PC-3 (cell line): ENCODE measurements around the gene IARS1. TPM values are rescaled to one million over a fixed set of nuclear protein-coding genes. Genes with fewer than 3 reads are reported as not detected.

ENCODE experiments used
- ATAC-seq: fragments of 200-7000 bp; cut with Tn5 transposase; 2 replicates; pipeline ENCODE4 v1.9.1; 2020; ENCODE audit warnings: mild to moderate bottlenecking, moderate library complexity
- BruUV-seq: library from RNA; stranded (reverse); fragments of 400-500 nt; replicated peaks from 2 replicates; lab custom pipeline; 2021; lab: Mats Ljungman, UMichigan
- CTCF ChIA-PET: fragments of 300-600 bp; sonication (Branson Sonifier 250); formaldehyde crosslinking; loops from one replicate; lab custom pipeline; 2022; ENCODE audit warnings: antibody characterized with exemption; lab: Charles Lee
- POLR2A ChIA-PET: fragments of 300-600 bp; sonication (Branson Sonifier 250); formaldehyde crosslinking; loops from one replicate; lab custom pipeline; 2022; ENCODE audit warnings: antibody characterized with exemption; ENCODE audit not compliant: unreplicated experiment; lab: Charles Lee
- DNase-seq: peaks from one replicate; pipeline ENCODE4 v3.0.0-alpha.2; 2015
- H2AFZ ChIP-seq: fragments of 300-600 bp; sonication (generic); 2 replicates; pipeline ENCODE4 v1.6.0; 2016; ENCODE audit warnings: antibody characterized with exemption, low read length
- H3F3A ChIP-seq: fragments of 300-600 bp; sonication (generic); one replicate; pipeline ENCODE4 v1.6.0; 2017; ENCODE audit warnings: antibody characterized with exemption, low read length, control low read depth, mild to moderate bottlenecking; ENCODE audit not compliant: unreplicated experiment
- H3K27ac ChIP-seq: fragments of 300-600 bp; sonication (generic); 2 replicates; pipeline ENCODE4 v1.5.1; 2016; ENCODE audit warnings: mild to moderate bottlenecking, low read length
- H3K27me3 ChIP-seq: fragments of 300-600 bp; sonication (generic); 2 replicates; pipeline ENCODE4 v1.6.1; 2016; ENCODE audit warnings: low read length, mixed read lengths
- H3K36me3 ChIP-seq: fragments of 300-600 bp; sonication (generic); 2 replicates; pipeline ENCODE4 v1.6.1; 2016; ENCODE audit warnings: low read depth, mixed run types, low read length, mixed read lengths
- H3K4me1 ChIP-seq: fragments of 300-600 bp; sonication (generic); 2 replicates; pipeline ENCODE4 v1.5.1; 2016; ENCODE audit warnings: low read length; ENCODE audit not compliant: insufficient read depth
- H3K4me2 ChIP-seq: fragments of 300-600 bp; sonication (generic); 2 replicates; pipeline ENCODE4 v1.6.0; 2016; ENCODE audit warnings: low read length
- H3K4me3 ChIP-seq: fragments of 300-600 bp; sonication (generic); 2 replicates; pipeline ENCODE4 v1.5.1; 2016; ENCODE audit warnings: mild to moderate bottlenecking, low read length, mixed read lengths
- H3K79me2 ChIP-seq: fragments of 300-600 bp; sonication (generic); 2 replicates; pipeline ENCODE4 v1.6.1; 2017; ENCODE audit warnings: low read length, mixed read lengths
- H3K9ac ChIP-seq: fragments of 300-600 bp; sonication (generic); 2 replicates; pipeline ENCODE4 v1.6.0; 2016; ENCODE audit warnings: mild to moderate bottlenecking, low read length
- H3K9me2 ChIP-seq: fragments of 300-600 bp; sonication (generic); replicated peaks from 2 replicates; pipeline ENCODE4 v1.6.1; 2016; ENCODE audit warnings: mixed run types, low read length, mixed read lengths
- H3K9me3 ChIP-seq: fragments of 300-600 bp; sonication (generic); 2 replicates; pipeline ENCODE4 v1.6.1; 2016; ENCODE audit warnings: low read length, mixed read lengths
- H4K20me1 ChIP-seq: fragments of 300-600 bp; sonication (generic); 2 replicates; pipeline ENCODE4 v1.6.1; 2016; ENCODE audit warnings: low read length, mixed read lengths
- EZH2 ChIP-seq: fragments of 300-600 bp; sonication (generic); IDR thresholded peaks from one replicate; pipeline ENCODE4 v1.6.1; 2017; ENCODE audit warnings: antibody characterized with exemption, mild to moderate bottlenecking, low read length; ENCODE audit not compliant: unreplicated experiment
- EZH2phosphoT487 ChIP-seq: fragments of 300-600 bp; sonication (generic); IDR thresholded peaks from 2 replicates; pipeline ENCODE4 v1.6.1; 2018; ENCODE audit warnings: mild to moderate bottlenecking, antibody characterized with exemption, low read length, borderline replicate concordance
- intact Hi-C: fragments of 100-400 bp; cut with micrococcal nuclease; formaldehyde crosslinking; loops from 2 replicates; pipeline ENCODE4 v1.9.0; 2023
- total RNA-seq: library from RNA; depleted of rRNA; stranded (reverse); fragments of >200 nt; gene quantifications from 2 replicates; pipeline ENCODE4 v1.2.3, GENCODE V29; 2014
- TF ChIP-seq, protein P1 (sequence below): fragments of 300-600 bp; sonication (generic); conservative IDR thresholded peaks from 2 replicates; pipeline ENCODE4 v1.5.1; 2017; ENCODE audit warnings: antibody characterized with exemption, low read depth, mild to moderate bottlenecking, low read length

IARS1 gene
- total RNA-seq, 1 experiment from 2014 or later, result 128 TPM

GRCh38 chr9:92292338-92293074 is 991 bp downstream of the IARS1 start:
- Histone ChIP-seq H3K9me3 (no peaks in the 10 kb centered on the region), H3K36me3 (peaks cover 28% of the 10 kb centered on the region; the same call in 1 of the 2 replicates), H3K9ac (peak overlapping the region; percentile 99), H3F3A (no peaks in the 10 kb centered on the region), H3K4me1 (peaks cover 21% of the 10 kb centered on the region), H3K27me3 (no peaks in the 10 kb centered on the region), H2AFZ (peak overlapping the region; percentile 73), H4K20me1 (peaks cover 24% of the 10 kb centered on the region), H3K4me2 (peak overlapping the region; percentile 99), H3K79me2 (peaks cover 68% of the 10 kb centered on the region), H3K27ac (peak overlapping the region; percentile 79), H3K9me2 (no peaks in the 10 kb centered on the region), H3K4me3 (peak overlapping the region; percentile 93)
- ChIA-PET CTCF (interaction anchor here (0.5 kb wide), 1 partner anchor 1876 kb away, joined by 5 read pairs; no protein-coding TSS in a partner anchor), POLR2A (interaction anchor here (0.7 kb wide), 2 partner anchors 18 to 55 kb away, joined by 3 to 4 read pairs; no protein-coding TSS in a partner anchor)
- peak; percentile 36 for DNase-seq
- no TSS peak for BruUV-seq
- intact Hi-C loops, result no loop called here
- ATAC-seq, result peak; percentile 33; the same call in 1 of the 2 replicates
- no peak for TF ChIP-seq EZH2phosphoT487

DNA sequence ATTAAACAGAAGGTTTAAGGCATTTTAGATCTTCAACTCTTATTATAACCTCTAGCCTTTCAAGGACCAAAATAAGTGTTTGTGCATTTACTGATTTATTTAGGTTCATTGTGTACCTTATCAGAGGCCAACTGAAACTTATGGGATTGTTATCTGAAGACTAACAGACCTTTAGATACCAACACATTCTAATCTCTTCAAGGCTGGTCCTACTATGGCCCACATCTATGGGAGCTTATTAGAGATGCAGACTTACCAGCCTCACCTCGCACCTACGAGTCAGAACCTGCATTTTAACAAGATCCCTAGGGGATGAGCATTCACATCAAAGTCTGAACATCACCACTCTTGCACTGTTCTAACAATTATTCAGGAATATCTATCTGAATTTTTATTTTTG is 1.9 kb downstream of the IARS1 start:
- no TSS peak for BruUV-seq
- Histone ChIP-seq H3K9me2 (no peaks in the 10 kb centered on the region), H3K4me1 (peaks cover 21% of the 10 kb centered on the region), H3K36me3 (peaks cover 30% of the 10 kb centered on the region), H3K4me2 (peak overlapping the region; percentile 99), H3K9ac (no peak overlapping the region), H2AFZ (no peak overlapping the region), H3K27me3 (no peaks in the 10 kb centered on the region), H3K79me2 (peaks cover 77% of the 10 kb centered on the region), H3F3A (no peaks in the 10 kb centered on the region), H3K9me3 (no peaks in the 10 kb centered on the region), H4K20me1 (peaks cover 33% of the 10 kb centered on the region), H3K27ac (no peak overlapping the region), H3K4me3 (peak overlapping the region; percentile 93)
- intact Hi-C loops, result no loop called here
- DNase-seq, result no peak
- ChIA-PET CTCF (no interaction called here), POLR2A (interaction anchor here (0.7 kb wide), 2 partner anchors 17 to 55 kb away, joined by 3 to 4 read pairs; no protein-coding TSS in a partner anchor)
- no peak for ATAC-seq
- TF ChIP-seq EZH2, result no peak
- TF ChIP-seq, protein P1, sequence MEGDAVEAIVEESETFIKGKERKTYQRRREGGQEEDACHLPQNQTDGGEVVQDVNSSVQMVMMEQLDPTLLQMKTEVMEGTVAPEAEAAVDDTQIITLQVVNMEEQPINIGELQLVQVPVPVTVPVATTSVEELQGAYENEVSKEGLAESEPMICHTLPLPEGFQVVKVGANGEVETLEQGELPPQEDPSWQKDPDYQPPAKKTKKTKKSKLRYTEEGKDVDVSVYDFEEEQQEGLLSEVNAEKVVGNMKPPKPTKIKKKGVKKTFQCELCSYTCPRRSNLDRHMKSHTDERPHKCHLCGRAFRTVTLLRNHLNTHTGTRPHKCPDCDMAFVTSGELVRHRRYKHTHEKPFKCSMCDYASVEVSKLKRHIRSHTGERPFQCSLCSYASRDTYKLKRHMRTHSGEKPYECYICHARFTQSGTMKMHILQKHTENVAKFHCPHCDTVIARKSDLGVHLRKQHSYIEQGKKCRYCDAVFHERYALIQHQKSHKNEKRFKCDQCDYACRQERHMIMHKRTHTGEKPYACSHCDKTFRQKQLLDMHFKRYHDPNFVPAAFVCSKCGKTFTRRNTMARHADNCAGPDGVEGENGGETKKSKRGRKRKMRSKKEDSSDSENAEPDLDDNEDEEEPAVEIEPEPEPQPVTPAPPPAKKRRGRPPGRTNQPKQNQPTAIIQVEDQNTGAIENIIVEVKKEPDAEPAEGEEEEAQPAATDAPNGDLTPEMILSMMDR, result no peak
- TF ChIP-seq EZH2phosphoT487, result no peak

DNA sequence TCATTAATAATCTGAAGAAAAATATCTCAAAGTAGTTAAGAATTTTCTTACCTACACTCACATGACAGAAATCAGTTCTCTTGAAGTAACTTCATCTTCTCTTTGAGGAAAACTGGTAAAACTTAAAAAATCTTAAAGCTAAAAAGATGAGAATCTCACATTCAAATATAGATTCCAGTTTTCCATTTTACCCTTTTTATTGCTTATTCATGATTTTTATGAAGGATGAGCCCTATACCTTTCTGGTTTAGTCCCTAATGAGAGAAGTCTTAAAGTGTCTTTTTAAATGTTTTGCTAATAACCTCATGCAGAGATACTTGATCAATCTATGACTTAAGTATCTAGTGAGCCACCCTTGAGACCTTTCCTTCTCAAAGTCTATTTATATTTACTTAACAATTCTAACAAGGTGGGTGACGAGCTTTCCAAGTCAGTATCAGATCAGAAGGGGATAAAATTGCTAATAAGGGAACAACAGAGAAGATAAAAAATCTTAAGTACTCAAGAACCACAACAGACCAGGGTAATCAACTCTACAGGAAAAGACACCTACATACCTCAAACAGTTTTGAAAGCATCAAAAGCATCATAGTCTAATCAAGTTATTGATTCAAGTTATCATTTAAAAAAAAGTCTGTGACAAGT is 2.6 kb downstream of the IARS1 start:
- ATAC-seq (no peak), DNase-seq (no peak)
- no peaks in the 10 kb centered on the region for H3K9me2 ChIP-seq
- ChIA-PET POLR2A (no interaction called here), CTCF (no interaction called here)
- H3K4me2 ChIP-seq, result peak overlapping the region; percentile 99
- H2AFZ ChIP-seq, result no peak overlapping the region
- no peaks in the 10 kb centered on the region for H3K9me3 ChIP-seq
- H3F3A ChIP-seq, result no peaks in the 10 kb centered on the region
- no peak overlapping the region for H3K27ac ChIP-seq
- no peaks in the 10 kb centered on the region for H3K27me3 ChIP-seq
- H3K79me2 ChIP-seq, result peaks cover 83% of the 10 kb centered on the region
- no TSS peak for BruUV-seq
- H3K36me3 ChIP-seq, result peaks cover 31% of the 10 kb centered on the region
- intact Hi-C loops, result no loop called here
- H3K9ac ChIP-seq, result no peak overlapping the region
- TF ChIP-seq, protein P1, result no peak
- TF ChIP-seq EZH2 (no peak), EZH2phosphoT487 (no peak)
- peak overlapping the region; percentile 93 for H3K4me3 ChIP-seq
- peaks cover 33% of the 10 kb centered on the region for H4K20me1 ChIP-seq
- peaks cover 21% of the 10 kb centered on the region for H3K4me1 ChIP-seq
